Measurements from ENCODE around the gene GNAT2.

The GNAT2 gene

DNA sequence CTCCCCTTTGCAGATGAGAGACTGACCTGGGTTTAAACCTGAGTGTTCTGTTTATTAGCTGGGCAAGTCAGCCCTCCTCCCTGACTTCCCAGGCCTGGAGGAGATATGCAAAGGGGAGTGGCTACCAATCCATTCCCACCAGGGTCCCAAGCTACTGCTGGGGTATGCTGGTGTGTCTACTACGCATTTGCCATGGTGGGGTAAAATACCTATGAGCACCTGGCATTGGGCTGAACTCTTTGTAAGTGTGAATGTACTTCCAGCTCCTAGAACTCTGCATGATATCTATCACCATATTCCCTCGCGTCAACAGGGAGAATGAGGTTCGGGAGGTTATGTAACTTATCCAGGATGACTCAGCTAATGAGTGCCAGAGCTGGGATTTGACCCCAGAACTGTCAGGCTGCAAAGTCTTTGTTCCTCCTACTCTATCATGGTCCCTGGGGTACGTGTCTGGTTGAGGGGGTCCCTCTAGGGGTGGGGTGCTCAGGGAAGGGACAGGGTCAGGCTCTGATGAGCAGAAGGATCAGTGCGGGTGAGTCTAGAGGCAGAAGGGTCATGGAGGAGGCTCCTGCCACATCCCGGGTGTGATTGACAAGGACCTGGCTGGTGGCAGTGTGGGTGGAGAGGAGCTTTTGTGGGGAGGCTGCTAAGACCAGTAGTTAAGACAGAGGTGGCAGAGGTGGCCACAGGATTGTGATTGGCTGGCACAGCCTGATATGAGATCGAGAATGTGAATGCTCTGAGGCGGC is 17.0 kb upstream of the GNAT2 start:
- CTCF ChIA-PET = interaction anchor here (0.6 to 6.9 kb wide), 4 partner anchors 31 to 153 kb away, joined by 3 to 118 read pairs (median 4); no protein-coding TSS in a partner anchor
- DNase-seq (ENCODE audit: extremely low spot score) = no peak
- no peak for TF ChIP-seq NFRKB (IDR thresholded peaks at IDR 0.05)
- TF ChIP-seq, protein P1, sequence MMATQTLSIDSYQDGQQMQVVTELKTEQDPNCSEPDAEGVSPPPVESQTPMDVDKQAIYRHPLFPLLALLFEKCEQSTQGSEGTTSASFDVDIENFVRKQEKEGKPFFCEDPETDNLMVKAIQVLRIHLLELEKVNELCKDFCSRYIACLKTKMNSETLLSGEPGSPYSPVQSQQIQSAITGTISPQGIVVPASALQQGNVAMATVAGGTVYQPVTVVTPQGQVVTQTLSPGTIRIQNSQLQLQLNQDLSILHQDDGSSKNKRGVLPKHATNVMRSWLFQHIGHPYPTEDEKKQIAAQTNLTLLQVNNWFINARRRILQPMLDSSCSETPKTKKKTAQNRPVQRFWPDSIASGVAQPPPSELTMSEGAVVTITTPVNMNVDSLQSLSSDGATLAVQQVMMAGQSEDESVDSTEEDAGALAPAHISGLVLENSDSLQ (IDR thresholded peaks at IDR 0.05) = peak; percentile 17; the same call in 1 of the 2 replicates
- POLR2A ChIA-PET = interaction anchor here (6.6 kb wide), 1 partner anchor 87 kb away, joined by 79 read pairs; the partner anchor contains the start of gene GNAI3

DNA sequence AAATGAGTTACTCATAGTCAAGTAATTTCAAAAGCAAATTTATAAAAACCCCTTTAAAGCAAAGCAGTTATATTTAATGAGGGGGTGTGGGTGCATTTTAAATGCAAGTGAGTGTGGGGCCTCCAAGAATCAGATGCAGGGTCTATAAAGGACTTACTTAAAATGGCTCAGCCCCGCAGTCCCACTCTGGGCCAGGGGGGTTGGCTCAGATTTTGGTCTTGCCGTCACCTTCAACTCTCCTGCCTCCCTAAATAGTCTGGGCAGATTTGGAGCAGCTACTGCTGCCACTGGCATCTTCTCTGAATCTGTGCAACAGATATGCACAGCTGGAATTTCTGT is 16.4 kb upstream of the GNAT2 start:
- CTCF ChIA-PET = interaction anchor here (0.6 to 6.9 kb wide), 4 partner anchors 31 to 153 kb away, joined by 3 to 118 read pairs (median 4); no protein-coding TSS in a partner anchor
- DNase-seq (ENCODE audit: extremely low spot score) = no peak
- POLR2A ChIA-PET = interaction anchor here (6.6 kb wide), 1 partner anchor 87 kb away, joined by 79 read pairs; the partner anchor contains the start of gene GNAI3
- TF ChIP-seq NFRKB (IDR thresholded peaks at IDR 0.05) (no peak), FOXK2 (IDR thresholded peaks at IDR 0.05) (no peak), LEF1 (IDR thresholded peaks at IDR 0.05; ENCODE audit: borderline replicate concordance) (no peak), FOXM1 (IDR thresholded peaks at IDR 0.05; ENCODE audit: borderline replicate concordance) (no peak), SUZ12 (IDR thresholded peaks at IDR 0.05) (no peak), BHLHE40 (IDR thresholded peaks at IDR 0.05; ENCODE audit: borderline replicate concordance) (no peak)
- TF ChIP-seq, protein P1 (IDR thresholded peaks at IDR 0.05) = no peak

DNA sequence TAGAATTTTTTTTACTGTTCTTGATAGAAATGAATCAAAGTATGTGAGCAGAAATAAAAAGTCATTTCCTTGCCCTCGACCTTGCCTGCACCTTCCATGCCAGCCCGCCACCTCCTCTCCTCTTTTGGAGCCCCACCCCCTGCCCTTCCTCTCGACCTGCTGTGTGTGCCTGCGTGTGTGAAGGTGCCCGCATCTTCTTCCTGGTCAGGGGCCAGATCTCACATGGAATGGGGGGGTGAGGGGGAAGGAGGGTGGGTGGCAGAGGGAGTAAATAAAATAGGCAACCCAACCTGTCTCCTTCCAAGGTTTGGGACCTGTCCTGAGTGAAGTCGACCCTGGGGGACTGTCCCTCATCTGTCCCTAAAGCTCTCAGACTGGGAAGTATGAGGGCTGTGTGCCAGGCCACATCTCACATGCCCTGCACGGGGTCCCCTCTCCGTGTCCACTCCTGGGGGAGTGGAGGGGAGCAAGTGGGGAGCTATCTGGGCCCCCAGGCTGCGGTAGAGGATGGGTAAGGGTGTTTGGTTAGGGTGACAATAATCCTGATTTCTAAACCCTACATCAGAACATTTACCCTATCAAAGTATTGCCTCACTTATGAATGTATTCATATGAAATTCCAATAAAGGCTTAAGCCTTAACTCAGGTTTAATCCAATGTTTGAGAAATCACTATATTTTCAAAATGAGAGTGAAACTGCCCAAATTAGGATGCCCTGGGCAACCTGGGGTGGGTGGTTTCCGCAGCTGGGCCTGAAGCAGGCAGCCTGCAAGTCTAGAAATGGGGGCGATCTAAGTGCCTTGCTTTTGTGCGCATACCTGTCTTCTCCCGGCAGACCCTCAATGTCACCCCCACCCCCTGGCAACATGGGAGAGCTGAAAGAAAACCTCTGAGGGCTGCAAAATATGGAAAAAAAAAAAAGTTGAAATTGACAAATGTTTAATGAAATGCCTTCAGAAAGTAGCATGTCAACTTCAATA is 15.6 kb upstream of the GNAT2 start:
- no peak for TF ChIP-seq ELF4 (IDR thresholded peaks at IDR 0.05)
- no peak for TF ChIP-seq CTBP1 (IDR thresholded peaks at IDR 0.05; ENCODE audit: borderline replicate concordance)
- TF ChIP-seq HDGF (IDR thresholded peaks at IDR 0.05; ENCODE audit: borderline replicate concordance) = no peak
- TF ChIP-seq FOXK2 (IDR thresholded peaks at IDR 0.05) = no peak
- TF ChIP-seq NFRKB (IDR thresholded peaks at IDR 0.05) = no peak
- no peak for TF ChIP-seq FOXA1 (IDR thresholded peaks at IDR 0.05)
- no peak for TF ChIP-seq SP1 (IDR thresholded peaks at IDR 0.05)
- TF ChIP-seq SUZ12 (IDR thresholded peaks at IDR 0.05) = no peak
- no peak for TF ChIP-seq TARDBP (IDR thresholded peaks at IDR 0.05)
- TF ChIP-seq FOXM1 (IDR thresholded peaks at IDR 0.05; ENCODE audit: borderline replicate concordance) = no peak
- TF ChIP-seq, protein P1 (IDR thresholded peaks at IDR 0.05) = no peak
- TF ChIP-seq LEF1 (IDR thresholded peaks at IDR 0.05; ENCODE audit: borderline replicate concordance) = no peak
- TF ChIP-seq ZNF384 (IDR thresholded peaks at IDR 0.05) = no peak
- DNase-seq (ENCODE audit: extremely low spot score) = no peak
- POLR2A ChIA-PET = interaction anchor here (1.1 kb wide), 1 partner anchor 86 kb away, joined by 7 read pairs; the partner anchor contains the start of gene GNAI3
- CTCF ChIA-PET = interaction anchor here (1.2 to 6.9 kb wide), 2 partner anchors 91 to 138 kb away, joined by 3 to 118 read pairs; no protein-coding TSS in a partner anchor

DNA sequence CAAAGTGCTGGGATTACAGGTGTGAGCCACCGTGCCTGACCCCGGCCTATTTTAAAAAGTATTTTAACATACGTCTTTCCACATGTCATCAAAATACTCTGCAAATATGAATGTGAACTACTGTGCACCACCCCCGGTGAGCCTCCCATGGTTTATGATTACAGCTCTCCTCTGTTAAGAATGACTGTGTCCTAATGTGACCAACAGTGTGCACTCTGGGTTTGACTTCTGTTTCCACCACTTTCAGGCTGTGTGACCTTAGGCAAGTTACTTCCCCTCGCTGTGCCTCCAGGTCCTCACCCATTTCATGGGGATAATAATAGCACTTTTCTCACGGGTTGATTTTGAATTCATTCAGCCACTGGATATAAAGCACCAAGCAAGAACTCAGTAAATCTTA is 14.9 kb upstream of the GNAT2 start:
- TF ChIP-seq ELF4 (IDR thresholded peaks at IDR 0.05) (no peak), FOXM1 (IDR thresholded peaks at IDR 0.05; ENCODE audit: borderline replicate concordance) (no peak), HDGF (IDR thresholded peaks at IDR 0.05; ENCODE audit: borderline replicate concordance) (no peak), L3MBTL2 (conservative IDR thresholded peaks at IDR 0.05) (no peak)
- ChIA-PET CTCF (interaction anchor here (1.2 kb wide), 1 partner anchor 90 kb away, joined by 3 read pairs; no protein-coding TSS in a partner anchor), POLR2A (interaction anchor here (1.1 to 6.0 kb wide), 2 partner anchors 85 to 86 kb away, joined by 7 to 37 read pairs; partner anchors contain the start of gene GNAI3)
- DNase-seq (ENCODE audit: extremely low spot score) = no peak

DNA sequence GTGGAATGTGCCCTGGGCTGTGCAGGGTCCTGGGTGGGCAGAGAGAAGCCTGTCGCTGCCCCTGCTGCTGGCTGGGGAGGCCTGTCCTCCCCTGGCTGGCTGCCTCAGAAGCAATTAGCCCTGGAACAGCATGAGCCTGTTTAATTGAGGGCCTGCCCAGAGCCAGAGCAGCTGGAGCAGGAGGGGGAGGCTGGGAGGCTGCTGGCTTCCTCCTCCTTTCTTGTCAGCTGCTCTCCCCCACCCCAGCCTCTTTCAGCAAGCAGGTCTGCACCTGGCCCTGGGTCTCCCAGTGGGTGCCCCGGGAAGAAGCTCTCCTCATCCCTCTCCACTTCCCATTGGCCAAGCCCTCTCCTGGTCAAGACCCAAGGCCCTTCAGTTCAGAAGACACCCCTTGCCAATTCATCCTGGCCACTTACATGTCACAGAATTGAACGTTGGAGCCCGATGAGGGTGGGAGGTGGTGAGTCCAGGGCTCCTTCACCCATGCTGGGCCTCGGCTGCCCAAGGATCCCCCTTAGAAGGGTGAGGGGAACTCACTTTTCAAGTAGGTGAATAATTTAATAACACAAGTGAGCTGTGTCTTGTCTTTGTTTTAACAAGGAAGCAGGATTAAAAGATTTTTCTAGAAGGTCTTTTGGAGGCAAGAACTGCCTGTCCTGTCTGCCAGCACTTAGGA is 13.4 kb upstream of the GNAT2 start:
- no peak for TF ChIP-seq FOXA1 (IDR thresholded peaks at IDR 0.05)
- no peak for TF ChIP-seq NFRKB (IDR thresholded peaks at IDR 0.05)
- no peak for TF ChIP-seq FOXK2 (IDR thresholded peaks at IDR 0.05)
- no peak for TF ChIP-seq BHLHE40 (IDR thresholded peaks at IDR 0.05; ENCODE audit: borderline replicate concordance)
- no peak for TF ChIP-seq SP1 (IDR thresholded peaks at IDR 0.05)
- no peak for TF ChIP-seq L3MBTL2 (conservative IDR thresholded peaks at IDR 0.05)
- TF ChIP-seq CTBP1 (IDR thresholded peaks at IDR 0.05; ENCODE audit: borderline replicate concordance) = no peak
- no peak for TF ChIP-seq SUZ12 (IDR thresholded peaks at IDR 0.05)
- no peak for TF ChIP-seq FOXM1 (IDR thresholded peaks at IDR 0.05; ENCODE audit: borderline replicate concordance)
- no peak for TF ChIP-seq TARDBP (IDR thresholded peaks at IDR 0.05)
- TF ChIP-seq ZNF384 (IDR thresholded peaks at IDR 0.05) = no peak
- TF ChIP-seq ARNT (IDR thresholded peaks at IDR 0.05) = no peak
- TF ChIP-seq, protein P1 (IDR thresholded peaks at IDR 0.05) = no peak
- TF ChIP-seq LEF1 (IDR thresholded peaks at IDR 0.05; ENCODE audit: borderline replicate concordance) = no peak
- no peak for TF ChIP-seq HDGF (IDR thresholded peaks at IDR 0.05; ENCODE audit: borderline replicate concordance)
- TF ChIP-seq ELF4 (IDR thresholded peaks at IDR 0.05) = no peak
- CTCF ChIA-PET = interaction anchor here (4.1 kb wide), 1 partner anchor 87 kb away, joined by 42 read pairs; no protein-coding TSS in a partner anchor
- POLR2A ChIA-PET = interaction anchor here (6.0 kb wide), 1 partner anchor 84 kb away, joined by 37 read pairs; the partner anchor contains the start of gene GNAI3
- no peak for DNase-seq (ENCODE audit: extremely low spot score)
